ENCODE measurements around the gene DCLK2.
"Not testable (repeated sequence)": the region's sequence is repeated elsewhere in the genome, so short reads cannot be mapped to it uniquely, and the experiment has no call there.

DNA sequence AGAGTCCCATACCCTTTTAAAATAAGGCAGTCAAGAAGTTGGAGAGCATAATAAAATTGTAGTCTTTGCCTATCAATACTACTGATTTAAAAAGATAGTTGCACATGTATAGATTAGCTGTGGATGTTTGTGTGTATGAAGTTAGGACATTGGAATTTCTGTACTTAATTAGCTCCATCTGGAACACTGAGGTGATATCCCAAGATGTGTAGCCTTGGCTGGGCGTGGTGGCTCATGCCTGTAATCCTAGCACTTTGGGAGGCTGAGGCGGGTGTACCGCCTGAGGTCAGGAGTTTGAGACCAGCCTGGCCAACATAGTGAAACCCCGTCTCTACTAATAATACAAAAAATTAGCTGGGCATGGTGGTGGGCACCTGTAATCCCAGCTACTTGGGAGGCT is 119.0 kb downstream of the DCLK2 start:
- not testable (repeated sequence) for TF ChIP-seq POLR2A (IDR thresholded peaks at IDR 0.05; ENCODE audit: low read length); GATA1 (IDR thresholded peaks at IDR 0.05; ENCODE audit: low read depth, low read length)

Data from erythroblast (primary cell).